NCI-H1417 (cell line): ENCODE results near the gene RALGAPA1.
"Not testable (repeated sequence)": the region's sequence is repeated elsewhere in the genome, so short reads cannot be mapped to it uniquely, and the experiment has no call there.

Experiments
- DNase-seq, 3 experiments: peaks; one replicate each; lab custom pipeline; 2025; lab: John Stamatoyannopoulos, UW

Gene RALGAPA1

GRCh38 chr14:35696575-35696974, 112.5 kb downstream of the RALGAPA1 start:
- no peak for DNase-seq

DNA sequence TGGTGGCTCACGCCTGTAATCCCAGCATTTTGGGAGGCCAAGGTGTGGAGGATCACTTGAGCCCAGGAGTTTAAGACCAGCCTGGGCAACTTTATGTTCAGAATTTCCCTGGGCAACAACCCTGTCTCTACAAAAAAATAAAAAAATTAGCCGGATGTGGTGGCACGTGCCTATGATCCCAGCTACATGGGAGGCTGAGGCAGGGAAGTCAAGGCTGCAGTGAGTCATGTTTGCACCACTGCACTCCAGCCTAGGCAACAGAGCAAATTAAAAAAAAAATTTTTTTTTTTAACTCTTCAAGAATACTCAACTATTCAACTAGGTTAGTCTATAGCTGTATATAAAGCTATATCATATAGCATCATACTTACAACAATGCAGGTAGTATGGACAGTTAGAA, 113.0 kb downstream of the RALGAPA1 start:
- no peak for DNase-seq

GRCh38 chr14:35695647-35696046, 113.4 kb downstream of the RALGAPA1 start:
- no peak for DNase-seq

GRCh38 chr14:35695072-35695471, 114.0 kb downstream of the RALGAPA1 start:
- DNase-seq, result no peak

DNA sequence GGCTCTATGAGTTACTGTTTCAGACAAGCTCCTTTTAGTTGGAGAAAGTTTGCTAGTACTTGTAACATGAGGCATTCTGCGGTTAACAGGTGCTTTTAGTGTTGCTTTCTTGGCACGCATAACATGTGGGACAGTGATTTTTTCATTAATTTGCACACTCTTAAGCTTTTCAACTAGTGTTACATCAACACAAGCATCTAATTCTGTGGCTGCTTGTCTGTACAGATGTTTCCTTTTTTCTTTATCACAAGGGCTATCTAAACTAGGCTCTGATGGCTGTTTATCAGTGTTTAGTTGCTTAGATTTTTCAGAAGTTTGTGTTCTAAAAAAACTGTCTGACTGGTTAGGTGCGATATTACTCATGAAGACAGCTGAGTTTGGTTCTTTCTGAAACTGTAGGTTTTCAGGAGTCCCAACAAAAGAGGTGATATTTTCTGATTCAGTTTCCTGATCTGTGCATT, 120.1 kb downstream of the RALGAPA1 start:
- DNase-seq, result no peak

- DNase-seq, result no peak
Measured at GRCh38 chr14:35688126-35688826, 120.8 kb downstream of the RALGAPA1 start.

- DNase-seq, result peak; percentile 29 to 83 (median 52)
Measured at GRCh38 chr14:35687335-35687939, 121.7 kb downstream of the RALGAPA1 start.

DNA sequence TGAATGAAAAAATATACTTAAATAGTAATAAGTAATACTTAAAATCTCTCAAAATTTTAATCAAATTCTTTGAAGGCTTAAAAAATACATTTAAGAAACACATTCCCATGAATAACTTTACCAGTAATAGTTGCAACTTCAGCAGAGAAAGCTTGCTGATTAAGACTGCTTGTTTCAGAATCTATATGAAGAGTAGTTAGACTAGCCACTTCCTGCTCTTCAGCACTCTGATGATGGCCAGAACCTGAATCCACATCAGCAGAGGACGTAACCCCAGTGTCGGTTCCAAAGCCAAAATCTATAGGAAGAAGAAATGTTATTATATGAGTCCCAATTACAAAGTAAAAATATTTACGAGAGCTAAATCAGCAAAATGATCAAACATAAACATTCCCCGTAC, 125.4 kb downstream of the RALGAPA1 start:
- not testable (repeated sequence) for DNase-seq

- DNase-seq, result no peak
Measured at GRCh38 chr14:35682802-35683201, 126.3 kb downstream of the RALGAPA1 start.

- DNase-seq, result no peak
Measured at GRCh38 chr14:35678403-35679028, 130.6 kb downstream of the RALGAPA1 start.

- peak in 2 of 3 experiments; percentile 9 to 65 for DNase-seq
Measured at GRCh38 chr14:35669782-35670181, 139.3 kb downstream of the RALGAPA1 start.

DNA sequence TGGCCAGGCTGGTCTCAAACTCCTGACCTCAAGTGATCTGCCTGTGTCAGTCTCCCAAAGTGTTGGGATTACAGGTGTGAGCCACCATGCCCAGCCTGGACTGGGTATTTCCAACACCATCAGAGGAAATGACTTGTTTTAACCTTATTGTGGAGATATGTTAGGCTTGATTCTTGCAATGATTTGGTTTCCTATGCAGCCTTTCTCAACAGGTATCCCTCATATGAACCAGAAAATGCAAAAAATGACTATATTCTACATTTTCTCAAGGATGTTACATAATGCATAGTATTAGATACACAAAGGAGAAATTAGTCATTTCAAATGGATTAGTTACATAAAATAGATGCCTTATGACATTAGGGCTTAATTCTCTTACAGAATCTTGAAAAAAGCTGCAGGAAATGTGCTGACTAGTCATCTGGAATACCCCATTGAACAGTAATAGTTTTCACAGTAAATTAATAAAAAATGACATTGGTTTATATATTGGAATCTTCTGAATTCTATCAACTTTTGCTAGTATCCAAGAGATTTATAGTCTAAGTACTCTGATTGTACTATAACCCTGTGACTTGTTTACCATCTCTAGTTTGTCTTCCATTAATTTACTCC, 142.6 kb downstream of the RALGAPA1 start:
- no peak for DNase-seq

- DNase-seq, result no peak
Measured at GRCh38 chr14:35661875-35662274, 147.2 kb downstream of the RALGAPA1 start.

DNA sequence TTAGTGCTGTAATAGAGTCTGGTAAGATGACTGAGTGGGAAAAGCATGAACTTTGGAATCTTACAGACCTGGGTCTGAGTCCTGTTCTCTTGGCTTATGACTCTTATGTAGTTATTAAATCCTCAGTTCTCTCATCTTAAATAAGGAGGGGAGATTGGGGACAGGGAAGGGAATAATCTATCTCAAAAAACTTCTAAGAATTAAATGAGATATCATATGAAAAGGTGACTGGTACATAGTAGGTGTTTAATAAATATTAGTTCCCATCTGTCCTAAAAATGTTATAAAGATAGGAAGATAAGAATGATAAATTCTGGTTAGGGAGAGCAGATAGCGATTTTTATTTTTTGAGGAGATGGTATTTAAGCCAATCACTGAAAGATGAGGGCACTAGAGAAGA, 156.1 kb downstream of the RALGAPA1 start:
- no peak for DNase-seq

DNA sequence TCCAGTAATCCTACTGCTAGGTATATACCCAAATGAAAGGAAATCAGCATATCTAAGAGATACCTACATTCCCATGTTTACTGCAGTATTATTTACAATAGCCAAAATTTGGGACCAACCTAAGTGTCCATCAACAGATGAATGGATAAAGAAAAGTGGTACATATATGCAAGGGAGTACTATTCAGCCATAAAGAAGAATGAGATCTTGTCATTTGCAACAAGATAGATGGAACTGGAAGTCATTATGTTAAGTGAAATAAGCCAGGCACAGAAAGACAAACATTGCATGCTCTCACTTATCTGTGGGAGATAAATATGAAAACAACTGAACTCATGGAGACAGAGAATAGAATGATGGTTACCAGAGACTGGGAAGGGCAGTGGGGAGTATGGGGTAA, 165.6 kb downstream of the RALGAPA1 start:
- DNase-seq, result no peak

- no peak for DNase-seq
Measured at GRCh38 chr14:35637851-35638250, 171.2 kb downstream of the RALGAPA1 start.

DNA sequence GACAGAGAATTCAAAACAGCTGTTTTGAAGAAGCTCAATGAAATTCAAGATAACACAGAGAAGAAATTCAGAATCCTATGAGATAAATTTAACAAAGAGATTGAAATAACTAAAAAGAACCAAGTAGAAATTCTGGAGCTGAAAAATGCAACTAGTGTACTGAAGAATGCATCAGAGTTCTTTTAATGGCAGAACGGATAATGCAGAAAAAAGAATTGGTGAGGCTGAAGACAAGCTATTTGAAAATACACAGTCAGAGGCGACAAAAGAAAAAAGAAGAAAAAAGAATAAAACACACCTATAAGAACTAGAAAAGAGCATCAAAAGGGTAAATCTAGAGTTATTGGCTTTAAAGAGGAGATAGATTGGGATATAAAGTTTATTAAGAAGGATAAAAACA, 171.8 kb downstream of the RALGAPA1 start:
- DNase-seq, result no peak

- DNase-seq, result no peak
Measured at GRCh38 chr14:35632676-35633075, 176.4 kb downstream of the RALGAPA1 start.

- peak in 2 of 3 experiments; percentile 62 to 94 for DNase-seq
Measured at GRCh38 chr14:35632271-35632670, 176.8 kb downstream of the RALGAPA1 start.

DNA sequence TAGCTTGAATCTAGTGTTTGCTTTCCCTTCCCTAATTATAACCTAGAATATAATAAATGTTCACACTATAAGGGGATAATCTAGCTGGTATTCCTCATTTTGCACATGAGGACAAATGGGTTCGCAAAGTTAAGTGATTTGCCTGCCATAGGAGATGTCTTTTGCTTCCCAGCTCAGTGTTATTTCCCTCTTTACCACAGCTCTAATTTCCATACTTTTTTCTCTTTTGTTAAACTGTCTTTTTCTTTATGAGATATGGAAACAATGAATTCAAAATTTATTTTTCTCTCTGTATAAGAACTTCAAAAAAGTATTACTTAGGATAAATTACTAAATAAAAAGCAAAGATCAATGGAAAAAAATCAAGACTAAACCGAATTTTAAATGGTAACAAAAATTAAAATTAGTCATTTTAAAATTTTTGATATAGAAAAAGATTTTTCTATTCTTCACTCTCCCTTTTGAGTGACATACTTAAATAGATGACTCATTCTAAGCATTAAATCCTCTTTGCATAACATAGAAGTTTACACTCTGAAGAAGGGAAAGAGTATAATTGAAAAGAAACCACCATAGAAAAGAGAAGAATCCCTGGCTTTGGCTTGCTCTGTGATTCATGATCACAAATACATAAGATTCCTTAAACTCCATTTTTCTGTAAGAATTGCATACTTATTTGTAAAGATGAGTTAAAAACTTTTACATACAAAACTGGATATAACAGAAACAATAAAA, 177.9 kb downstream of the RALGAPA1 start:
- DNase-seq, result no peak

DNA sequence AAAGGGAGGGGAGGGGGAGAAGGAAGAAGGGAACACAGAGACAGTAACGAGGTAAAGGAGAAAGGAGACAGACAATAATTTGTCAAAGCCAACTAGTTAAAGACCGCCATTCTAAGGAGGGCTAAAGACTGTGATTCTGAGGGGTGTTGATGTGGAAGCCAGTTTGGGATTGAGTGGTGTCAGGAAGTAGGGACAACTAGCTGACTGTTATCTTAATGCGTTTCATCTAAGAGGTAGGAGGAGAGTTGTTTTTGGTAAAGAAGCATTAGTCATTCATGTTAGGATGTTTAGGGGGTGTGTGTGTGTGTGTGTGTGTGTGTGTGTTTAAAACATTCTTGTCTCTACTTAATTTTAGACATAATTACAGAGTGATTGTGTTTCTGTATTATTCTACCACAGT, 180.1 kb downstream of the RALGAPA1 start:
- DNase-seq, result no peak

DNA sequence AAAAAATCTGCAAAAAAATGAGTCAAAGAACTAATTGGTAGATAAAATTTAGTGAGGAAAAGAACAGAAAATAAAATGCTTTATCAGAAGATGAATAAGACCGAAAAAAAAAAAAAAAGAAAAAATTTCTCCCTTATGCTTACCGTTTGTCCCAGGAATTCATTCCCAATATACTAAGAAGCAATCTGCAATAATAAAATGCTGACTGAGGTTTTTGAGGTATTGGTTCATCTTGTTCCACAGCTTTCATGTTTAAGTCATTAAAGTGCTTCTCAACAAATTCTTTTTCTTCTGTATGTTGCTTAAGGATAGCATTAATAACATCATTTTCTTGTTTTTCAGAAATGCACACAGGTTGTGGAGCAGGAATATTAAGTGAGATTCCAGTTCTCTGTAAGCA, 182.1 kb downstream of the RALGAPA1 start:
- not testable (repeated sequence) for DNase-seq
